IPS DF 6.9 (cell line): ENCODE measurements around the gene GRAP.

Experiments
- DNase-seq: peaks from one replicate; pipeline ENCODE4 v3.0.0-alpha.2; 2013; ENCODE audit warnings: low read depth, low spot score
- H3K27ac ChIP-seq: one replicate; pipeline ENCODE4 v1.5.1; 2013; ENCODE audit warnings: low read length, control low read depth
- H3K27me3 ChIP-seq: 2 replicates; pipeline ENCODE4 v1.6.1; 2013; ENCODE audit warnings: mild to moderate bottlenecking, low read length; ENCODE audit not compliant: control insufficient read depth, insufficient read depth
- H3K36me3 ChIP-seq: 2 replicates; pipeline ENCODE4 v1.6.1; 2013; ENCODE audit warnings: low read length; ENCODE audit not compliant: control insufficient read depth, insufficient read depth
- H3K4me1 ChIP-seq: 2 replicates; pipeline ENCODE4 v1.6.1; 2013; ENCODE audit warnings: low read length; ENCODE audit not compliant: control insufficient read depth, insufficient read depth
- H3K4me3 ChIP-seq: 2 replicates; pipeline ENCODE4 v1.5.1; 2013; ENCODE audit warnings: mild to moderate bottlenecking, low read length
- H3K9me3 ChIP-seq: 2 replicates; pipeline ENCODE4 v1.6.1; 2013; ENCODE audit warnings: low read length, inconsistent platforms; ENCODE audit not compliant: control insufficient read depth, insufficient read depth
- WGBS: extraction: QIAGEN DNeasy Blood & Tissue Kit; methylation state at CpG from one replicate; pipeline ENCODE4 v1.1.7; 2013; ENCODE audit warnings: mixed read lengths, missing lambda C conversion rate; ENCODE audit not compliant: insufficient read length, insufficient coverage; 5-methylcytosine and 5-hydroxymethylcytosine counted together

The GRAP gene

DNA sequence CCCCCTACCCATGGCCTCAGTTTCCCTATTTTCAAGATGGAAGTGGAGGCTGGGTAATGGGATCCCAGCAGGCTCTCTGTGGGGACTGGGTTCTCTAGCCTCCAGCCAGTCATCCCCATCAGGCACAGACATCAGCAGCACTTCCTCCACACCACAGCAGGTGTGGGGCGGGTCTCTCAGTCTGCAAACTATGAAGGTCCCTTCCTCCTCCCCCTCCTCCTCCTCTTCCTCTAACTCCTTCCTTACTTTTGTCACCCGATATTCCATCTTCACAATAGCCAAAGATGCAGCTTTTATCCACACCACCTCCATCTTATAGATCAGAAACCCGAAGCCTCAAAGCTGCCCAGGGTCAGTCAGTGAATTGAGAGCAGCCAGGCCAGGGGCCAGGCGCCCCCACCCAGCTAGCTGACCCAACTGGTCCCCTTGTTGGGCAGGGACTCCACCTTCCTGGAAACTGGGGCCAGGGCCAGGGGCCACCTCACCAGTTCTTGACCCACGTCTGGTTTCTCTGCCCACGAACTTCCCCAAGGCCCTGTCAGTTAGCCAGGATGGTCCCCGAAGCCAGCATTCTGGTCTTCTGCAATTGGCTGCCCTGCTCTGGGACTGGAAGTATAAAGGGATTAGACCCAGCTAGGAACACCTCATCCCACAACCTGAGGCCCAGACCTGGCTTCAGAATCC is 44.7 kb downstream of the GRAP start:
- Histone ChIP-seq H3K27ac (no peak overlapping the region), H3K4me1 (peaks cover 6% of the 10 kb centered on the region), H3K36me3 (peaks cover 5% of the 10 kb centered on the region; the same call in 1 of the 2 replicates), H3K27me3 (no peaks in the 10 kb centered on the region), H3K9me3 (no peaks in the 10 kb centered on the region), H3K4me3 (no peak overlapping the region)
- no peak for DNase-seq
- WGBS = 100% methylated on average over 1 of the region's 7 CpGs

DNA sequence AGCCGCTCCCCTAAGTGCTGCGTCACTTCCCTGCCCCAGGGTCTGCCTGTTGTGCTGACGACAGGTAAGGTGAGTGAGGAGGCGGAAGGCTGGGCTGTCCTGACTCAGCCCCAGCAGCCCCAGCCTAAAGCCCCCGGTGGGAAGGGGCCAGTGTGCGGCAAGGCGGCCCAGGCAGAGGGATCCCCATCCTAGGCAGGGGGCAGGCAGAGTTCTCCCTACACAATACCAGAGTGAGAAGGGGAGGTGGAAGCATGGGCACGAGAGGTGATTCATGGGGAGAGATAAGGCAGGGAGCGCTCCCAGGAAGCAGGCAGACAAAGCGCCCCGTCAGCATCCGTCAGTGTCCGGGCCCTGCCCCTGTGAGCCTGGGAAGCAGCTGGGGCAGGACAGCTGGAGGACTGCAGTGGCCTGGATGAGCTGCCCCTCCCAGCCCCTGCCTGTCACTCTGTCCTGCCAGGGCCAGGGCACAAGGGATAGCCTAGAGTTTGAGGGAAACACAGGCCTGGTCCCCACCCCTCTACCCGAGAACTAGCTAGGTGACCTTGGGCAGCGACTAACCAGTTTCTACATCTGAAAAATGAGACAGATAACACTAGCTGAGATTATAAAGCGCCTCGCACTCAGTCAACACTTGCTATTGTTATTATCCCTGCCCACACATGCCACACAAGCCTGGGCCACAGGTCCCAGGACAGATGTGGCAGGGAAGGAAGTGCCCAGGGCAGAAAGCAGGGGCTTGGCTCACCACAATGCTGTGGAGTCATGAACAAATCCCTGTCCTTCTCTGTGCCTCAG is 46.0 kb downstream of the GRAP start:
- peaks cover 5% of the 10 kb centered on the region for H3K36me3 ChIP-seq
- no peak overlapping the region for H3K27ac ChIP-seq
- WGBS = no CpG with 5 or more reads among the region's 17 CpGs
- no peaks in the 10 kb centered on the region for H3K9me3 ChIP-seq
- no peak for DNase-seq
- no peaks in the 10 kb centered on the region for H3K27me3 ChIP-seq
- H3K4me1 ChIP-seq = peaks cover 6% of the 10 kb centered on the region
- H3K4me3 ChIP-seq = no peak overlapping the region

DNA sequence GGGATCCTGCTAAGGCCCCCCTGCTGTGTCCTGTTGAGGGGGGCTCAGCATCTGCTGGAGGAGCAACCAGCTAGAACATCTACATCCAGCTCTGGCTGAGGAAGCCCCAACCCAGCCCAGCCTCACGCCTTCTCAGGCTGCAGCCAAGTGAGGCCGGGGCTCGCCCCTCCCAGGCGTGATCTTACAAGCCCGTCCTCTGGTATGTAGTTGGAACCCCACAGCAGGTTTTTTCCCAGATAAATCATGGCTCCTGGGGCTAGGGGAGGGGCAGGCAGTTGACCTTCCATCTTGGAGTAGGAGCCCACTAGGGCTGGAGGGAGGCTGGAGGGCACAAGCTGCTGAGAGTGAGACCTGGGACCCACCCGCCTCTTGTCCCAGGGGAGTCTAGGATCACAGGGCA is 46.8 kb downstream of the GRAP start:
- H3K27me3 ChIP-seq = no peaks in the 10 kb centered on the region
- no peak overlapping the region for H3K4me3 ChIP-seq
- DNase-seq = no peak
- H3K4me1 ChIP-seq = peaks cover 2% of the 10 kb centered on the region
- H3K9me3 ChIP-seq = no peaks in the 10 kb centered on the region
- peaks cover 5% of the 10 kb centered on the region for H3K36me3 ChIP-seq
- no CpG with 5 or more reads among the region's 6 CpGs for WGBS
- no peak overlapping the region for H3K27ac ChIP-seq

DNA sequence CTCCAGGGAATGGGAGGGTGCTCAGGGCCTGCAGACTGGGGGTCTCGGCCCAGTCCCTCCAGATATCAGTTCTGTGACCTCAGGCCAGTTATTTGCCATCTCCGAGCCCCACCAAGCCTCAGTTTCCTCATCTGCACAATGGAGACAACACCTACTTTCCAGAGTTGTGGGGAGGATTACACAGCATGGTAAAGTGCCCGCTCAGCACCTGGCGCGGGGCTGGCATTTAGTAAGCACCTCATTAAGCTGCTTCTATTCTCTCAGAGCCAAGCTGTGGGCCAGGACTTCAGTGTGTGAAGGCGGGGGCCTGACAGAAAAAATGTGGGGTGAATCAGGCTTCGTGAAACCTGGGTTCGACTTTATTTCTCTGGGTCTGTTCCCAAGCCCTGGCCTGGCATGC is 47.4 kb downstream of the GRAP start:
- H3K9me3 ChIP-seq = no peaks in the 10 kb centered on the region
- WGBS = no CpG with 5 or more reads among the region's 8 CpGs

DNA sequence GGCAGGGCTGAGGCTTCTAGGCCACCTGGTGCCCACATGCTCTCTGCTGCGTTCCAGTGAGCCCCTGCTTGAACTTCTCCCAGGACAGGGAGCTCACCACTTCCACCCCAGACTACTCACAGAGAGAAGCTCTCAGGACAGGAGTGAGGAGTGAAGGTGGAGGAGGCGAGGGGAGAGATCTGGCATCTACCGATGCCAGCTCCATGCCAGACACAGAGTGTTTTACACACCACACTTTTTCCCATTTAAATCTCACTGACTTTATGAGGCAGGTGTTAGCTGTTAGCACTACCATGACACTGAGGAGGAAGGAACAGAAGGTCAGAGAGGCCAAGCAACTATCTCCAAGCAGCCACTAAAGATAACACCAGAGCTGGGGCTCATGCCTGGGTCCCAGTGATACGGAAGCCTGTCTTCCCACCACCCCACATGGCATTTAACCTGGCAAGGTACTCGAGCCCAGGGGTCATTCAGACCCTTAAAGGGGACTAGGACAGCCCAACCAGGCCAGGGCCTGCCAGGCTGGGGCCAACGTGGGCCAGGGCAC is 49.0 kb downstream of the GRAP start:
- H3K4me1 ChIP-seq = no peaks in the 10 kb centered on the region
- H3K27me3 ChIP-seq = no peaks in the 10 kb centered on the region
- no peak overlapping the region for H3K27ac ChIP-seq
- peaks cover 5% of the 10 kb centered on the region for H3K36me3 ChIP-seq
- DNase-seq = no peak
- WGBS = no CpG with 5 or more reads among the region's 6 CpGs
- H3K9me3 ChIP-seq = no peaks in the 10 kb centered on the region
- H3K4me3 ChIP-seq = no peak overlapping the region

More for the DNA sequence above, 47.4 kb downstream of the GRAP start:
- DNase-seq = no peak
- no peak overlapping the region for H3K27ac ChIP-seq
- no peak overlapping the region for H3K4me3 ChIP-seq
- peaks cover 5% of the 10 kb centered on the region for H3K36me3 ChIP-seq
- H3K27me3 ChIP-seq = no peaks in the 10 kb centered on the region
- H3K4me1 ChIP-seq = no peaks in the 10 kb centered on the region

DNA sequence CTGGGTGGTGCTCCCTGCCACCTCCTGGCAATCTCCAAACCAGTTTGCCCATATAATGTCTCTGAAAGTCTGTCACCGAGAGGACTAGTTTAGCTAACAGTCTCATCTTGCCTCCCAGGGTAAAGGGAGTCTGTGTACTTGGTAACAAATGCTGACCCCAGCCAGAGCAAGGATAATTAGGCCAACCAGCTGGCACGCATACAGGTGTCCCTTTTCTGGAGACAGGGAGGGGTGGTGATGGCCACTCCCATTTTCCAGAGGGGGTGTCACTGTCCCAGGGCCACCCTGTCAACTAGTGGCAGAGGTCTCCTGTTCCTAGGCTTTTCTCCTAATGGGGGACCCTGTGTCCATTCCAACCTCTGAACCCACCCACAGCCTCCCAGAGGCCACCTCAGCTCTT is 50.3 kb downstream of the GRAP start:
- Histone ChIP-seq H3K36me3 (peaks cover 6% of the 10 kb centered on the region), H3K27ac (no peak overlapping the region), H3K4me3 (no peak overlapping the region), H3K27me3 (no peaks in the 10 kb centered on the region), H3K4me1 (no peaks in the 10 kb centered on the region; the same call in 1 of the 2 replicates), H3K9me3 (no peaks in the 10 kb centered on the region)
- DNase-seq = no peak
- no CpG with 5 or more reads among the region's 2 CpGs for WGBS

DNA sequence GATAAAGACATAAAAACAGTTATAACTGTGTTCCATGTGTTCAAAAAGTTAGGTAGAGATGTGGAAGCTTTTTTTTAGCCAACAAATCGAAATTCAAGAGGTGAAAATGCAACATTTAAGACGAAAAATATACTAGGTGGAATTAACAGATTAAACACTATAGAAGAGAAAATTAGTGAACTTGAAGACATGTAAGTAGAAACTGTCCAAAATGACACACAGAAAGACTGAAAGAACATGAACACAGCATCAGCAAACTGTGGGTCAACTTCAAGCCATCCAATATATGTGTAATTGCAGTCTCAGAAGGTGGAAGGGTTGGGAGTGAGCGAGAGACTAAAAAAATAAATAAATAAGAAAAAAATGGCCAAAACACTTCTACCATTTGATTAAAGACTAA is 51.5 kb downstream of the GRAP start:
- Histone ChIP-seq H3K9me3 (no peaks in the 10 kb centered on the region), H3K36me3 (peaks cover 4% of the 10 kb centered on the region; the same call in 1 of the 2 replicates), H3K4me3 (no peak overlapping the region), H3K27ac (no peak overlapping the region), H3K27me3 (no peaks in the 10 kb centered on the region), H3K4me1 (no peaks in the 10 kb centered on the region; the same call in 1 of the 2 replicates)
- no CpG with 5 or more reads among the region's 3 CpGs for WGBS
- DNase-seq = no peak

DNA sequence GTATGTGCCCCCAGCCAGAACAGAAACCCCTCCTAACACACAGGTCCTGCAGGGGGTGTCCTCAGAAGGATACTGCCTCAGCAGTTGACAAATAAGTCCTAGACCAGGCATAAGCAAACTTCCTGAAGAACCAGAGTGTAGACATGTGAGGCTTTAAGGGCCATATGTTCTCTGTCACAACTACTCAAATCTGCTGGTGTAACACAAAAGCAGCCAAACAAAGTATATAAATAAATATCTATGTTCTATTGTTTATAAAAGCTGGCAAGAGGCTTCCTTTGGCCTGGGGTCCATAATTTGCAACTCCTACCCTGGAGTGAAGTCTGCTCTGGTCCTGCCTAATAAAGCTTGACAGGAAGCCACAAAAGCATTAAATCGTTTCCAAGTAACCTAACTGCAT is 52.1 kb downstream of the GRAP start:
- no CpG with 5 or more reads among the region's 1 CpG for WGBS
- Histone ChIP-seq H3K4me1 (no peaks in the 10 kb centered on the region; the same call in 1 of the 2 replicates), H3K27ac (no peak overlapping the region), H3K4me3 (no peak overlapping the region), H3K27me3 (no peaks in the 10 kb centered on the region), H3K36me3 (peaks cover 4% of the 10 kb centered on the region; the same call in 1 of the 2 replicates), H3K9me3 (no peaks in the 10 kb centered on the region)
- DNase-seq = no peak

DNA sequence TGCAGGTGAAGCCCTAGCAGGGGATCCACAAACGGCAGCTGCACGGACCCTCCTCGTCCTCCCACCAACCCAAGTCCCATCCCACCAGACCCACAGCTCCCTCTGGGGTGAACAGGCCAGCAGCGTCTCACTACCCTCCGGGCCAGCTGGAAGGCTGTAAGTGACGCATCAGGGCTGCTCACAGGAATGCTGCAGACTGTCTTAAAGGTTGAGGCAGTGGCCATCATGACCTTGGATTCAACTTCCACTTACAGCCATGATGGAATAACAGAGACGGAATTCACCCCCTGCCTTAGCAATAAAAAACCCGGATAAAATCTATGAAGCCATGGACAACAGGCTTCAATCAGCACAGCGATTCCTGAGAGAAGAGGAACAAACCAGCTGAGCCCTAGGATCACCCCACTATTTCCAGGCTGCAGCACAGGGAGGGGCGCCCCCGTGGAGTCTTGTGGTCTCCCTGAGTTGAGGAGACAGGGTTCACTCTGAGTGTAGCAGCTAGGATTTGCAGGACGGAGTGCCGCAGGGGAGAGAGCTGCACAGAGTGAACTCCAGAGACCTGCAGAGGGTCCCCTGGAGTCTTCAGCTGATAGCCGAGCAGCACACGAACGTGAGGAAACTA is 52.7 kb downstream of the GRAP start:
- WGBS = no CpG with 5 or more reads among the region's 16 CpGs
- no peak overlapping the region; the same call in 1 of the 2 replicates for H3K4me3 ChIP-seq

DNA sequence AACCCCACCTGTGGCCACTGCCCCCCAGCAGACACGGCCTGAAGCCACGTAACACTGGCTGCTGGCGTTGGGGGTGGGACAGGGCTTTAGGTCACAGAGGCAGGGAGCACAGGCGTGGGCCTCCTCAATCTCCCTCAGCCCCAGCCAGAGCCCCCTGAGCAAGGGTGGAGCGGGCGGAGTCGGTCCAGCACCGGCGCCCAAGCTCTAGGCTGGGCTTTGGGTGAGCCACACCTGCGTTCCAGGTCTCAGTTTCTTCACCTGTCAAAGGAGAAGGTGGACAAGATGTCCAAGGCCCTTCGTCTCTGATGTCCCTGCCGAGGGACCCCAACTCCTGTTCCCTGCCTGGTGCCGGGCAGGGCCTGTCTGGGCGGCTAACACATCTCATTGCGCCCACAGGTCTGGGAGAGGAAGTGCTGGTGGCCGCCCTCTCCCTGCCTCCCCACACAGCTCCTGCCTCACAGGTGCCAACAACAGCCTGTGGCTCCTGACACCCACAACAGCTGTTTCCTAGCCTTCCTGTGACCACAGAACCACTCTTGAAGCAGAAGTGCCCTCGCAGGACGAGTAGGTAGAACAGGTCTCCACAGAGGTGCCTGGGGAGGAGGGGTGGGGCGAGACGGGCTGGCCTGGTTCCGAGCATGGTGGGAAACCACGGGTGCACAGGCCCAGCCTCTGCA is 54.2 kb downstream of the GRAP start:
- Histone ChIP-seq H3K4me1 (no peaks in the 10 kb centered on the region; the same call in 1 of the 2 replicates), H3K4me3 (no peak overlapping the region), H3K9me3 (no peaks in the 10 kb centered on the region), H3K36me3 (peaks cover 11% of the 10 kb centered on the region; the same call in 1 of the 2 replicates), H3K27me3 (no peaks in the 10 kb centered on the region), H3K27ac (no peak overlapping the region)
- no peak for DNase-seq
- WGBS = no CpG with 5 or more reads among the region's 22 CpGs

More for the DNA sequence above, 52.7 kb downstream of the GRAP start:
- Histone ChIP-seq H3K36me3 (peaks cover 4% of the 10 kb centered on the region; the same call in 1 of the 2 replicates), H3K27me3 (no peaks in the 10 kb centered on the region), H3K9me3 (no peaks in the 10 kb centered on the region), H3K27ac (no peak overlapping the region), H3K4me1 (no peaks in the 10 kb centered on the region; the same call in 1 of the 2 replicates)
- no peak for DNase-seq
